SHP77 treated with DMSO at 0.1 percent for 48 hours (cell line): Measurements from ENCODE around the gene OR6P1.

Source experiments
- DNase-seq: peaks from one replicate; lab custom pipeline; 2025; lab: John Stamatoyannopoulos, UW

Gene OR6P1

GRCh38 chr1:158516966-158517365 lies 53.4 kb downstream of the OR6P1 start:
- no peak for DNase-seq
